Peyer's patch (tissue), 4 donors: ENCODE results near the gene NRG3. TPM values are rescaled to one million over a fixed set of nuclear protein-coding genes. Genes with fewer than 3 reads are reported as not detected.
"Not testable (repeated sequence)": the region's sequence is repeated elsewhere in the genome, so short reads cannot be mapped to it uniquely, and the experiment has no call there.

Source experiments
- DNase-seq, 3 donors: peaks; one replicate each; pipeline ENCODE4 v3.0.0-alpha.2; 2017 to 2019
- H3K27ac ChIP-seq, 4 donors: fragments of 200-600 bp; sonication (generic); one replicate each; pipeline ENCODE4 v1.5.1; 2016 to 2019
- H3K27me3 ChIP-seq, 2 donors: fragments of 200-600 bp; sonication (generic); one replicate each; pipeline ENCODE4 v1.5.1; 2019
- H3K36me3 ChIP-seq, 3 donors: fragments of 200-600 bp; sonication (generic); one replicate each; pipeline ENCODE4 v1.5.1; 2016 to 2019
- H3K4me1 ChIP-seq, 4 donors: fragments of 200-600 bp; sonication (generic); one replicate each; pipeline ENCODE4 v1.5.1; 2016 to 2019
- H3K4me3 ChIP-seq, 4 donors: fragments of 200-600 bp; sonication (generic); 1 replicate in 3 of 4; 2 replicates in 1 of 4; pipeline ENCODE4 v1.5.1; 2016 to 2019; ENCODE audit warnings: mild to moderate bottlenecking in 1 of 4
- H3K9me3 ChIP-seq, 4 donors: fragments of 200-600 bp; sonication (generic); one replicate each; pipeline ENCODE4 v1.5.1; 2016 to 2019; ENCODE audit warnings: mild to moderate bottlenecking in 1 of 4
- POLR2A ChIP-seq, 2 donors: fragments of 450-650 bp; IDR thresholded peaks; one replicate each; pipeline ENCODE4 v1.5.1; 2017; ENCODE audit warnings: antibody characterized with exemption in 2 of 2, mild to moderate bottlenecking in 2 of 2, moderate library complexity in 2 of 2
- total RNA-seq, 4 donors: library from RNA; depleted of rRNA; stranded (reverse); fragments of >200 nt; gene quantifications; one replicate each; pipeline ENCODE4 v1.1.0, GENCODE V29; 2016
- TF ChIP-seq, protein P1 (sequence below), 6 experiments: fragments of 450-650 bp in 4 of 6; fragments of 200-600 bp in 2 of 6; sonication (generic) in 1 of 6; IDR thresholded peaks; one replicate each; pipeline ENCODE4 v1.5.1; 2017 to 2019; ENCODE audit warnings: antibody characterized with exemption in 6 of 6, mild to moderate bottlenecking in 3 of 6, moderate library complexity in 1 of 6

NRG3 gene
- total RNA-seq, 4 donors from 2014 or later, result not detected

DNA sequence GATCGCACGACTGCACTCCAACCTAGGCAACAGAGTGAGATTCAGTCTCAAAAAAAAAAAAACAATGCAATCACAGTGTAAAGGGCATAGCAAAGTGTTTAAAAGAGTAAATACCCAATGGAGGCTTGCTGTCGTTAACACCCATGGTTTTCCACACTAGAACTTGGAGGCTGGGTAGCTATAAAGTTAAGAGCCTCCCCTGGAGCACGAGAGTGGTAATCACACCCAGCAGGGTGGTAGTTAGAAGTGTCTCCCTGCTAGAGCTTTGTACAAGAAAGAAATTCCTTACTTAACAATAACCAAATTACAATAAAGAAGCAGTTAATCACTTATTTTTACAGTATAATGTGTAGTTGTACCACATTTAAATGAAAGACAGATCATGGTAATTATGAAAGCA is 1078.9 kb downstream of the NRG3 start:
- no peaks in the 10 kb centered on the region for H3K27me3 ChIP-seq
- no peaks in the 10 kb centered on the region for H3K9me3 ChIP-seq
- no peak for DNase-seq
- H3K4me1 ChIP-seq, result no peaks in the 10 kb centered on the region
- no peaks in the 10 kb centered on the region for H3K36me3 ChIP-seq
- no peak overlapping the region for H3K27ac ChIP-seq
- TF ChIP-seq, protein P1, sequence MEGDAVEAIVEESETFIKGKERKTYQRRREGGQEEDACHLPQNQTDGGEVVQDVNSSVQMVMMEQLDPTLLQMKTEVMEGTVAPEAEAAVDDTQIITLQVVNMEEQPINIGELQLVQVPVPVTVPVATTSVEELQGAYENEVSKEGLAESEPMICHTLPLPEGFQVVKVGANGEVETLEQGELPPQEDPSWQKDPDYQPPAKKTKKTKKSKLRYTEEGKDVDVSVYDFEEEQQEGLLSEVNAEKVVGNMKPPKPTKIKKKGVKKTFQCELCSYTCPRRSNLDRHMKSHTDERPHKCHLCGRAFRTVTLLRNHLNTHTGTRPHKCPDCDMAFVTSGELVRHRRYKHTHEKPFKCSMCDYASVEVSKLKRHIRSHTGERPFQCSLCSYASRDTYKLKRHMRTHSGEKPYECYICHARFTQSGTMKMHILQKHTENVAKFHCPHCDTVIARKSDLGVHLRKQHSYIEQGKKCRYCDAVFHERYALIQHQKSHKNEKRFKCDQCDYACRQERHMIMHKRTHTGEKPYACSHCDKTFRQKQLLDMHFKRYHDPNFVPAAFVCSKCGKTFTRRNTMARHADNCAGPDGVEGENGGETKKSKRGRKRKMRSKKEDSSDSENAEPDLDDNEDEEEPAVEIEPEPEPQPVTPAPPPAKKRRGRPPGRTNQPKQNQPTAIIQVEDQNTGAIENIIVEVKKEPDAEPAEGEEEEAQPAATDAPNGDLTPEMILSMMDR (IDR thresholded peaks at IDR 0.05), result no peak
- TF ChIP-seq POLR2A (IDR thresholded peaks at IDR 0.05), result no peak
- H3K4me3 ChIP-seq, result no peak overlapping the region

- not testable (repeated sequence) for DNase-seq, H3K9me3 ChIP-seq, H3K27me3 ChIP-seq, H3K36me3 ChIP-seq, H3K4me1 ChIP-seq, H3K4me3 ChIP-seq, H3K27ac ChIP-seq
Measured at GRCh38 chr10:82960421-82961060, 1085.5 kb downstream of the NRG3 start.

- Histone ChIP-seq H3K36me3 (no peaks in the 10 kb centered on the region), H3K27me3 (no peaks in the 10 kb centered on the region), H3K4me3 (no peak overlapping the region), H3K9me3 (no peaks in the 10 kb centered on the region), H3K4me1 (no peaks in the 10 kb centered on the region), H3K27ac (no peak overlapping the region)
- DNase-seq, result no peak
- no peak for TF ChIP-seq POLR2A (IDR thresholded peaks at IDR 0.05)
- TF ChIP-seq, protein P1 (IDR thresholded peaks at IDR 0.05), result no peak
Measured at GRCh38 chr10:82961864-82962263, 1086.9 kb downstream of the NRG3 start.

DNA sequence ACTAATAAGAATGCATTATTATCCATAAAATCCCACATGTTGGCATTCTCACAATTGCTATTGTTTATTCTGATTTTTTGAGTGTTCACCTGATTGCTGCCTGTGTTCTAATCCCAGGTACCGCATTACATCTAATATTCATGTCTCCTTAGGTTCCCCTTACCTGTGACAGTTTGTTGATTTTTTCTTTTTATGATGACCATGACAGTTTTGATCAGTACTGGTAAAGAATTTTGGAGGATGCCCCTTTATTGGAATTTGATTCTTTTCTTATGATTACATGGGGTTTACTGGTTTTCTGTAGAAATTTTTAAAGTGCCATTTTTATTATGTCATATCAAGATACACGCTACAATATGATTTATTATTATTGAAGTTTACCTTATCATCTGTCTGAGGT is 1091.1 kb downstream of the NRG3 start:
- no peaks in the 10 kb centered on the region for H3K4me1 ChIP-seq
- no peaks in the 10 kb centered on the region for H3K27me3 ChIP-seq
- no peak overlapping the region for H3K4me3 ChIP-seq
- DNase-seq, result no peak
- no peaks in the 10 kb centered on the region for H3K36me3 ChIP-seq
- no peak overlapping the region for H3K27ac ChIP-seq
- TF ChIP-seq, protein P1 (IDR thresholded peaks at IDR 0.05), result no peak
- no peak for TF ChIP-seq POLR2A (IDR thresholded peaks at IDR 0.05)
- H3K9me3 ChIP-seq, result no peaks in the 10 kb centered on the region

DNA sequence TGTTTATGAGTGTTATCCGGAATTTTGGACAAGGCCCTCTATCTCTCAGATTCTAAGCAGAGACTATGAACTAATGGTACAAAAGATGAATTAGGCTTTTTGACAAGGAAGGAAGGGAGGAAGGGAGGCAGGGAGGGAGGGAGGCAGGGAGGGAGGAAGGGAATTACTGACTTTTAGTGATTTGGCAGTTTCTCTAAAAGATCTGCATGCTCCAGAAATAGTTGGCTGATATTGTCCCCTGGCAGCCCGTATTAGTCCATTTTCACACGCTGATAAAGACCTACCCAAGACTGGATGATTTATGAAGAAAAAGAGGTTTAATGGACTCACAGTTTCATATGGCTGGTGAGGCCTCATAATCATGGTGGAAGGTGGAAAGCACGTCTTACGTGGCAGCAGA is 1093.5 kb downstream of the NRG3 start:
- Histone ChIP-seq H3K27me3 (no peaks in the 10 kb centered on the region), H3K9me3 (no peaks in the 10 kb centered on the region), H3K36me3 (no peaks in the 10 kb centered on the region), H3K4me3 (no peak overlapping the region), H3K27ac (no peak overlapping the region), H3K4me1 (no peaks in the 10 kb centered on the region)
- no peak for DNase-seq
- TF ChIP-seq, protein P1 (IDR thresholded peaks at IDR 0.05), result no peak
- TF ChIP-seq POLR2A (IDR thresholded peaks at IDR 0.05), result no peak

DNA sequence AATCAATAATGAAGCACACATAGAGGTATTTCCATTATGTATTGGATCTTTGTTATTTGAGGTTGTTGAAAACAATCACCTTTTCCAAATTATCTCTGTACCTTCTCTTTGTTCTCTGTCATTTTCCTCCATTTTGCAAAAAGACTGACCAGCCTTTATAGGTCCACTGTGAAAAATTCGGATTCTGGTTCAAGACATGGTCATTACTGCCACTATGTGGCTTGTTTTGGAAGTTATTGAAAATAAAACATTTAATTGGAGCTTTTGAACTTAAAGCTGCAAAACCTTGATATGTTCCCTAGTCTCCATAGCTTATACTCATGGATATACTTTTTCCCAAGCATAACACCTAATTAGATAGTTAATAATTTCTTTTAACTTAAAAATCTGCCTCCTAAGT is 1094.4 kb downstream of the NRG3 start:
- Histone ChIP-seq H3K27me3 (no peaks in the 10 kb centered on the region), H3K4me3 (no peak overlapping the region), H3K36me3 (no peaks in the 10 kb centered on the region), H3K4me1 (no peaks in the 10 kb centered on the region), H3K9me3 (no peaks in the 10 kb centered on the region), H3K27ac (no peak overlapping the region)
- no peak for TF ChIP-seq POLR2A (IDR thresholded peaks at IDR 0.05)
- TF ChIP-seq, protein P1 (IDR thresholded peaks at IDR 0.05), result peak in 1 of 6 experiments; percentile 19
- DNase-seq, result no peak
